HepG2 (cell line): Measurements from ENCODE around the gene DNAAF3. TPM values are rescaled to one million over a fixed set of nuclear protein-coding genes. Genes with fewer than 3 reads are reported as not detected.

Experiments used
- FOSL2 ChIP-seq: sonication (generic); formaldehyde crosslinking; IDR thresholded peaks from 2 replicates; pipeline ENCODE4 v1.4.0; 2020; ENCODE audit warnings: missing genetic modification reagents
- GATAD1 ChIP-seq: IDR thresholded peaks from 2 replicates; pipeline ENCODE4 v1.6.1; 2016; ENCODE audit warnings: missing genetic modification reagents, missing compliant biosample characterization
- GTF2F1 ChIP-seq: fragments of 150-350 bp; IDR thresholded peaks from 2 replicates; pipeline ENCODE4 v1.6.1; 2014; ENCODE audit warnings: low read length
- KLF6 ChIP-seq: IDR thresholded peaks from 2 replicates; pipeline ENCODE4 v1.8.0; 2016; ENCODE audit warnings: missing biosample characterization, missing genetic modification reagents
- MZF1 ChIP-seq: sonication (generic); formaldehyde crosslinking; IDR thresholded peaks from 2 replicates; pipeline ENCODE4 v1.8.1; 2023; ENCODE audit warnings: mild to moderate bottlenecking, missing genetic modification reagents, borderline replicate concordance
- NFATC3 ChIP-seq: sonication (generic); formaldehyde crosslinking; IDR thresholded peaks from 2 replicates; pipeline ENCODE4 v1.5.1; 2020; ENCODE audit warnings: mild to moderate bottlenecking, missing genetic modification reagents
- NKX3-1 ChIP-seq: sonication (generic); formaldehyde crosslinking; IDR thresholded peaks from 2 replicates; pipeline ENCODE4 v1.5.0; 2020; ENCODE audit warnings: missing genetic modification reagents
- NR2F2 ChIP-seq: IDR thresholded peaks from 2 replicates; pipeline ENCODE4 v1.6.1; 2012; ENCODE audit warnings: low read depth, inconsistent platforms, borderline replicate concordance
- PHF8 ChIP-seq: sonication (generic); formaldehyde crosslinking; IDR thresholded peaks from 2 replicates; pipeline ENCODE4 v1.5.0; 2020; ENCODE audit warnings: missing genetic modification reagents
- POLR2G ChIP-seq: fragments of 200-400 bp; formaldehyde crosslinking; IDR thresholded peaks from 2 replicates; pipeline ENCODE4 v1.6.1; 2018; ENCODE audit warnings: mild to moderate bottlenecking, low read depth, low read length, moderate library complexity
- REPIN1 ChIP-seq: sonication (generic); formaldehyde crosslinking; IDR thresholded peaks from 2 replicates; pipeline ENCODE4 v1.8.0; 2022; ENCODE audit warnings: missing genetic modification reagents, low read depth, mild to moderate bottlenecking, borderline replicate concordance
- RFX3 ChIP-seq: IDR thresholded peaks from 2 replicates; pipeline ENCODE4 v1.6.1; 2016; ENCODE audit warnings: missing biosample characterization, missing genetic modification reagents
- SMYD3 ChIP-seq: sonication (generic); formaldehyde crosslinking; IDR thresholded peaks from 2 replicates; pipeline ENCODE4 v1.8.1; 2023; ENCODE audit warnings: mild to moderate bottlenecking, missing genetic modification reagents
- TARDBP ChIP-seq: sonication (generic); formaldehyde crosslinking; IDR thresholded peaks from 2 replicates; pipeline ENCODE4 v1.8.0; 2022; ENCODE audit warnings: mild to moderate bottlenecking, missing genetic modification reagents
- TCF7L2 ChIP-seq: IDR thresholded peaks from 2 replicates; pipeline ENCODE4 v1.6.1; 2011; ENCODE audit warnings: mild to moderate bottlenecking, low read depth, low read length, moderate library complexity
- YEATS4 ChIP-seq: sonication (generic); formaldehyde crosslinking; IDR thresholded peaks from 2 replicates; pipeline ENCODE4 v1.4.0; 2020; ENCODE audit warnings: missing genetic modification reagents, borderline replicate concordance
- ZEB1 ChIP-seq: IDR thresholded peaks from 2 replicates; pipeline ENCODE4 v1.6.1; 2012; ENCODE audit warnings: mild to moderate bottlenecking, low read depth, inconsistent platforms; ENCODE audit not compliant: insufficient replicate concordance
- ZMAT3 ChIP-seq: sonication (generic); formaldehyde crosslinking; conservative IDR thresholded peaks from 2 replicates; pipeline ENCODE4 v1.7.0; 2021; ENCODE audit warnings: missing genetic modification reagents
- ZNF20 ChIP-seq: sonication (generic); formaldehyde crosslinking; IDR thresholded peaks from 2 replicates; pipeline ENCODE4 v1.4.0; 2020; ENCODE audit warnings: mild to moderate bottlenecking, moderate library complexity, missing genetic modification reagents
- ZNF768 ChIP-seq: sonication (generic); formaldehyde crosslinking; IDR thresholded peaks from 2 replicates; pipeline ENCODE4 v1.4.0; 2020; ENCODE audit warnings: missing genetic modification reagents
- polyA plus RNA-seq, 8 experiments: library from polyadenylated mRNA; depleted of rRNA in 3 of 8; stranded (reverse) in 7 of 8; unstranded in 1 of 8; fragments of >200 nt; fragmentation: Illumina TruSeq in 4 of 8; extraction: Trizol in 4 of 8; gene quantifications; 2 replicates each; pipeline versions ENCODE4 v1.2.1 to v1.2.3, GENCODE V29; 2011 to 2016; ENCODE audit warnings: low read depth in 4 of 8, missing spikeins in 1 of 8, mixed read lengths in 1 of 8; ENCODE audit not compliant: insufficient read depth in 1 of 8
- total RNA-seq, 5 experiments: library from RNA; depleted of rRNA; stranded (reverse); fragments of >200 nt; fragmentation: Illumina TruSeq; extraction: Trizol; gene quantifications; 2 replicates each; pipeline ENCODE4 v1.2.3, GENCODE V29; 2016; ENCODE audit warnings: low read depth in 1 of 5
- TF ChIP-seq, protein P1 (sequence below): sonication (generic); formaldehyde crosslinking; IDR thresholded peaks from 2 replicates; pipeline ENCODE4 v1.5.0; 2020; ENCODE audit warnings: mild to moderate bottlenecking, low read depth, missing genetic modification reagents, borderline replicate concordance
- TF ChIP-seq, protein P2 (sequence below): sonication (generic); formaldehyde crosslinking; IDR thresholded peaks from 2 replicates; pipeline ENCODE4 v1.5.1; 2020; ENCODE audit warnings: mild to moderate bottlenecking, missing genetic modification reagents, borderline replicate concordance
- TF ChIP-seq, protein P3 (sequence below): IDR thresholded peaks from 2 replicates; pipeline ENCODE4 v1.6.1; 2012; ENCODE audit warnings: low read length, improper control_type of control experiment
- TF ChIP-seq, protein P4 (sequence below): sonication (generic); formaldehyde crosslinking; IDR thresholded peaks from 2 replicates; pipeline ENCODE4 v1.4.0; 2020; ENCODE audit warnings: mild to moderate bottlenecking, missing genetic modification reagents

Gene DNAAF3
- total and polyA plus RNA-seq, 2 of the 13 experiments (the other 11 are each of a cell fraction or from before 2014, with no cell fraction given), result 0.30 to 0.40 TPM

DNA sequence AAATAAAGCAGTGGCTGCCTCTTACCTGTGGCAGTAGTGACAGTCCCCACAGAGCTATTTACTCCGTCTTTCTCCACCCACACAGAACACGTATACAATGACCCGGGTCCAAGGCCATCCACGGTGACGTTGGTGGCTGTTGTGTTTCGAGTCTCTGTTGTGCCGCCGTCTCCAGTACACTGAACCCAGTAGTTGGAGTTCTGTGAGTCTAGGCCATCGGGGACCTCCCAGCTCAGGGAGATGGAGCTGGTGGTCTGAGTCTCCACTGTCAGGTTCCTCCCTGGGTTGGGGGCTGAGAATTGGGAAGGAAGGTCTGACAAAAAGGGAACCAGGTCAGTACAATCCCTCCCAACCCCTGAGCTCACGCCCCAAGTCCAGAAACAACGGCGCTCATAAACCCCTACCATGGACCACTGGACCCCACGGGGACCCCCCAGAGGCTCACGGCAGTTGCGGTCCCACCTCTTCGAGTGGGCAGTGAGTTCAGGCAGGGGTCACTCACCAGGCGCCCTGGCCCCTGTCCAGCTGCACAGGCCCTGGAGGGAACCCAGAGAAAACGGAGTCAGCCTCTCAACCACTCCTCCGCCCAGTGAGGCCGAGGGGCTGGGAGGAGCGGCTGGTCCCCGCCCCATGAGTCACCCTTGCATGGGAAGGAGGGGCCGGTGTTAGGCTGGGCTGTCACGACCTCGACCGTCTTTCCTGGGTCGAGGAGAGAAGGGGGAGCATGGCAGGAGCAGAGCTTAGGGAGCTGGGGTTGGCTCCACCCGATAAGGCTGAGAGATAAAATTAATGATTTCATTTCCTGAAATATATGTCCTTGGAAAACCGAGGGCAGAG, 40.5 kb upstream of the DNAAF3 start (continued):
- TF ChIP-seq ZNF20 (CRISPR knock-in tag) (no peak), MZF1 (no peak), NR2F2 (no peak), TARDBP (CRISPR knock-in tag) (peak; percentile 77; the same call in 1 of the 2 replicates), PHF8 (CRISPR knock-in tag) (peak; percentile 70; the same call in 1 of the 2 replicates), YEATS4 (CRISPR knock-in tag) (peak; percentile 66; the same call in 1 of the 2 replicates), ZNF768 (CRISPR knock-in tag) (peak; percentile 64; the same call in 1 of the 2 replicates), FOSL2 (peak; percentile 99), GTF2F1 (peak; percentile 75; the same call in 1 of the 2 replicates), NFATC3 (CRISPR knock-in tag) (no peak), TCF7L2 (no peak), POLR2G (peak; percentile 93), ZEB1 (no peak), KLF6 (CRISPR knock-in tag) (no peak), REPIN1 (no peak; the same call in 1 of the 2 replicates), SMYD3 (CRISPR knock-in tag) (peak; percentile 89), NKX3-1 (0 out of 2 replicates have a peak, but pooled peaks have one; percentile 27), GATAD1 (peak; percentile 33; the same call in 1 of the 2 replicates), ZMAT3 (peak; percentile 42; the same call in 1 of the 2 replicates), RFX3 (CRISPR knock-in tag) (no peak)
- TF ChIP-seq, protein P1, sequence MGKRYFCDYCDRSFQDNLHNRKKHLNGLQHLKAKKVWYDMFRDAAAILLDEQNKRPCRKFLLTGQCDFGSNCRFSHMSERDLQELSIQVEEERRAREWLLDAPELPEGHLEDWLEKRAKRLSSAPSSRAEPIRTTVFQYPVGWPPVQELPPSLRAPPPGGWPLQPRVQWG (CRISPR knock-in tag), result no peak
- TF ChIP-seq, protein P2, sequence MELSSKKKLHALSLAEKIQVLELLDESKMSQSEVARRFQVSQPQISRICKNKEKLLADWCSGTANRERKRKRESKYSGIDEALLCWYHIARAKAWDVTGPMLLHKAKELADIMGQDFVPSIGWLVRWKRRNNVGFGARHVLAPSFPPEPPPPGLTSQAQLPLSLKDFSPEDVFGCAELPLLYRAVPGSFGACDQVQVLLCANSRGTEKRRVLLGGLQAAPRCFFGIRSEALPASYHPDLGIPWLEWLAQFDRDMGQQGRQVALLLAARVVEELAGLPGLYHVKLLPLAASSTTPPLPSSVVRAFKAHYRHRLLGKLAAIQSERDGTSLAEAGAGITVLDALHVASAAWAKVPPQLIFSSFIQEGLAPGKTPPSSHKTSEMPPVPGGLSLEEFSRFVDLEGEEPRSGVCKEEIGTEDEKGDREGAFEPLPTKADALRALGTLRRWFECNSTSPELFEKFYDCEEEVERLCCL (CRISPR knock-in tag), result no peak
- TF ChIP-seq, protein P3, sequence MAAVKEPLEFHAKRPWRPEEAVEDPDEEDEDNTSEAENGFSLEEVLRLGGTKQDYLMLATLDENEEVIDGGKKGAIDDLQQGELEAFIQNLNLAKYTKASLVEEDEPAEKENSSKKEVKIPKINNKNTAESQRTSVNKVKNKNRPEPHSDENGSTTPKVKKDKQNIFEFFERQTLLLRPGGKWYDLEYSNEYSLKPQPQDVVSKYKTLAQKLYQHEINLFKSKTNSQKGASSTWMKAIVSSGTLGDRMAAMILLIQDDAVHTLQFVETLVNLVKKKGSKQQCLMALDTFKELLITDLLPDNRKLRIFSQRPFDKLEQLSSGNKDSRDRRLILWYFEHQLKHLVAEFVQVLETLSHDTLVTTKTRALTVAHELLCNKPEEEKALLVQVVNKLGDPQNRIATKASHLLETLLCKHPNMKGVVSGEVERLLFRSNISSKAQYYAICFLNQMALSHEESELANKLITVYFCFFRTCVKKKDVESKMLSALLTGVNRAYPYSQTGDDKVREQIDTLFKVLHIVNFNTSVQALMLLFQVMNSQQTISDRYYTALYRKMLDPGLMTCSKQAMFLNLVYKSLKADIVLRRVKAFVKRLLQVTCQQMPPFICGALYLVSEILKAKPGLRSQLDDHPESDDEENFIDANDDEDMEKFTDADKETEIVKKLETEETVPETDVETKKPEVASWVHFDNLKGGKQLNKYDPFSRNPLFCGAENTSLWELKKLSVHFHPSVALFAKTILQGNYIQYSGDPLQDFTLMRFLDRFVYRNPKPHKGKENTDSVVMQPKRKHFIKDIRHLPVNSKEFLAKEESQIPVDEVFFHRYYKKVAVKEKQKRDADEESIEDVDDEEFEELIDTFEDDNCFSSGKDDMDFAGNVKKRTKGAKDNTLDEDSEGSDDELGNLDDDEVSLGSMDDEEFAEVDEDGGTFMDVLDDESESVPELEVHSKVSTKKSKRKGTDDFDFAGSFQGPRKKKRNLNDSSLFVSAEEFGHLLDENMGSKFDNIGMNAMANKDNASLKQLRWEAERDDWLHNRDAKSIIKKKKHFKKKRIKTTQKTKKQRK, result no peak
- TF ChIP-seq, protein P4, sequence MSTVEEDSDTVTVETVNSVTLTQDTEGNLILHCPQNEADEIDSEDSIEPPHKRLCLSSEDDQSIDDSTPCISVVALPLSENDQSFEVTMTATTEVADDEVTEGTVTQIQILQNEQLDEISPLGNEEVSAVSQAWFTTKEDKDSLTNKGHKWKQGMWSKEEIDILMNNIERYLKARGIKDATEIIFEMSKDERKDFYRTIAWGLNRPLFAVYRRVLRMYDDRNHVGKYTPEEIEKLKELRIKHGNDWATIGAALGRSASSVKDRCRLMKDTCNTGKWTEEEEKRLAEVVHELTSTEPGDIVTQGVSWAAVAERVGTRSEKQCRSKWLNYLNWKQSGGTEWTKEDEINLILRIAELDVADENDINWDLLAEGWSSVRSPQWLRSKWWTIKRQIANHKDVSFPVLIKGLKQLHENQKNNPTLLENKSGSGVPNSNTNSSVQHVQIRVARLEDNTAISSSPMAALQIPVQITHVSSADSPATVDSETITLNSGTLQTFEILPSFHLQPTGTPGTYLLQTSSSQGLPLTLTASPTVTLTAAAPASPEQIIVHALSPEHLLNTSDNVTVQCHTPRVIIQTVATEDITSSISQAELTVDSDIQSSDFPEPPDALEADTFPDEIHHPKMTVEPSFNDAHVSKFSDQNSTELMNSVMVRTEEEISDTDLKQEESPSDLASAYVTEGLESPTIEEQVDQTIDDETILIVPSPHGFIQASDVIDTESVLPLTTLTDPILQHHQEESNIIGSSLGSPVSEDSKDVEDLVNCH (CRISPR knock-in tag), result no peak
